Kidney tubule cell (primary cell): ENCODE measurements around the gene PER3.
"Not testable (repeated sequence)": the region's sequence is repeated elsewhere in the genome, so short reads cannot be mapped to it uniquely, and the experiment has no call there.

Experiments used
- DNase-seq: peaks from one replicate; pipeline ENCODE4 v3.0.0-alpha.2; 2018; ENCODE audit warnings: low spot score

The PER3 gene

GRCh38 chr1:7780976-7781375 is 3.1 kb upstream of the PER3 start:
- no peak for DNase-seq

DNA sequence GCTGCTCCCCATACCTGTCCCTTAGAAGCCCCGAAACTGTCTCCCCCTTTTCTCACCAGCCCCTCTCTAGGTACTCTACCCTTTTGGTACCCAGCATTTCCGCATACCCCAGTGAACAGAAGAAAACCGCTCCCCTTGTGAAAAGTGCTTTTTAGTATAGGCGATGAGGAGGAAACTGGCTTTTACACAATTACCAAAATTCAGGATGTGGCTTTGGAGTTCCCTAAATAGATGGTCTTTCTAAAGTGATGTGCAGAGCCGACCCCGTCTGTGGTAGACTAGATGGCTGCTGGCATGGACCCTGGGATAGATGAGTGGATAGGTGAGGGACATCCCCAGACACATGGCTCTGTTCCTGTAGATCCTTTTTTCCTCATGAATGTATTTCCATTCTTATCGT is 2.6 kb upstream of the PER3 start:
- no peak for DNase-seq

- no peak for DNase-seq
These were observed 2.1 kb upstream of the PER3 start for GRCh38 chr1:7781923-7782495.

DNA sequence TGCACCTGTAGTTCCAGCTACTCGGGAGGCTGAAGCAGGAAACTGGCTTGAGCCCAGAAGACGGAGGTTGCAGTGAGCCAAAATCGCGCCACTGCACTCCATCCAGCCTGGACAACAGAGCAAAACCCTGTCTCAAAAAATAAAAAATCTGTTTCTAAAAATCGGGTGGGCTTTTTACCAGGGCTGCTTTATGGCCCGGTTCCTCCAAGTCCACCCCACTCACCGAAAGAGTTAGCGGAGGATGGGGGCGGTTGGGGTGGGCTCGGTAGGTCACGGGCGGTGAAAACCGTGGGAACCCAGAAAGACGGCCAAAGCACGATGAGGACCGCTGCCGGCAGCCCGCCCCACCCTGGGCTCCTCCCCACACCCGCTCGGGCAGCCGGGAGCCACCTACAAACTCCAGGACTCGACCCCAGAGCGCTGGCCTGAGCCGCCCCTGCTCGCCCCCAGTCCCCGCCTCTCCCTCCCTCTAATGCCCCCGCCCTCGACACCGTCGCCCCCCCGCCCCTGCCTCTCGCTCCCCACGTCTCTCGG is 846 bp upstream of the PER3 start:
- peak; percentile 57 for DNase-seq

DNA sequence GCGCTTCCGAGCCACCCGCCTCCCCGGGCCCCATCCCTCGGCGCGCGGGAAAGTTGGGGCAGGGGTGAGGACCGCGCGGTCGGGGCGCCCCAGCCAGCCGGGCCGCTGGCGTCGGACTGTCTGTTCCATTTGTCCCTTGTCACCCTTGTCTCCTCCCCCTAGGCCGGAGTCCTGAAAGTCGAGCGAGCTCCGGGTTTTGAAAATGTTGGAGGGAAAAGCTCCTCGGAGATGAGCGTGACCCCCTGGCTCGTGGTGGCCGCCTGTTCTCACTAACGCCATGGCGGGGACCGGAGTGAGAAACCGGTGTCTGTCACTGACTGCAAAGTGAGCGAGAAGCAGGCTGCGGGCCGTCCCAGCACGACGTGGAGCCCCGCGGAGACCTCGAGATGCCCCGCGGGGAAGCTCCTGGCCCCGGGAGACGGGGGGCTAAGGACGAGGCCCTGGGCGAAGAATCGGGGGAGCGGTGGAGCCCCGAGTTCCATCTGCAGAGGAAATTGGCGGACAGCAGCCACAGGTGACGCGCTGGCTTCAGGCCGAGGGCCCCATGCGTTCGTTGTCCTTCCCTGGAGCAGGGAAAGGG is 491 bp downstream of the PER3 start:
- peak; percentile 19 for DNase-seq

DNA sequence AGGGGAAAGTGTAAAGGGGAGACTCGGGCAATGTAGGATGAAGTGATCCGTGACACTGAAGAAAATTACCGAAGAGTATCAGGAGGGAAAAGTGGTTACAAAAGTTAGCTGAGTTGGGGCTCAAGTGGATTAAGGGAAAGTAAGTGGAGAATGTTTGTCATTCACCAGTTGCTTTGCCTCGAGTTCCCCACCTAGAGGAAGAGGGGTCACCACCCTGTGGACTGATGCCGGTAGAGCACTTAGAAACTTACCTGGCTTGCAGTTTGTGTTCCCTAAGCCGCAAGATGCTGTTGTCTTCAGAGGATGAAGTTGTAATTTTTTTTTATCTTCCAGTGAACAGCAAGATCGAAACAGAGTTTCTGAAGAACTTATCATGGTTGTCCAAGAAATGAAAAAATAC is 1.0 kb downstream of the PER3 start:
- no peak for DNase-seq

GRCh38 chr1:7786795-7787194 is 2.7 kb downstream of the PER3 start:
- DNase-seq: no peak

DNA sequence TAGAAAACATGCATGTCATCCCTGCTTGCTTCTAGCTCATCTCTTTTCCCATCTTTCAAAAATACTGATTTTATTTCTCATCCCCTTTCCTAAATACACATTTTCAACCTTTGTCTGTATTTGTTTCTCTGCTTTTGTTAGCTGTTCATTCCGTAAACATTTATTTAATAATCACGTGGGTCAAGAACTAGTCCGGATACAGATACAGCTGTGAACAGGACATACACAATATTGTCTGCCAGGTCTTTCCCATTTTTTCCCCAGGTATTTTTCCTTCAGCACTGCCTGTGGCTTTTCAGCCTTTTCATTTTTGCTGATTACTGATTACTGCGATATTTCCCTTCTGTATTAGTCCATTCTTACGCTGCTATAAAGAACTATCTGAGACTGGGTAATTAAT is 5.7 kb downstream of the PER3 start:
- no peak for DNase-seq

- DNase-seq: not testable (repeated sequence)
These were observed 6.9 kb downstream of the PER3 start for GRCh38 chr1:7791027-7791426.

- no peak for DNase-seq
These were observed 11.3 kb downstream of the PER3 start for GRCh38 chr1:7795406-7795805.

GRCh38 chr1:7805460-7805859 is 21.4 kb downstream of the PER3 start:
- DNase-seq: no peak

GRCh38 chr1:7808253-7808844 is 24.3 kb downstream of the PER3 start:
- DNase-seq: peak; percentile 39

DNA sequence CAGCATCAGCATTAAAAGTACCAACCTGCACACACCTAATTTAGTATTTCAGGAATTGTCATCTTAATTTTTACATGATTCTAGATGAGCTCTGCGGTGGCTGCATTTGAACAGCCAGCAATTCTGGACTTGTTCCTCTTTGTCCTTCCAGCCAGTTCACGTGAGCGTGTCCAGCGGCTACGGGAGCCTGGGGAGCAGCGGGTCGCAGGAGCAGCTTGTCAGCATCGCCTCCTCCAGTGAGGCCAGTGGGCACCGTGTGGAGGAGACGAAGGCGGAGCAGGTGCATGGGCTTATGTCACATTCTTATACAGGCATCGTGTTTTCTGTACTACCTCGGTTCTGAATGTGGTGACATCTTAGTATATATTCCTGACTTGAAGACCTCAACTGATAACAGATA is 25.7 kb downstream of the PER3 start:
- no peak for DNase-seq

GRCh38 chr1:7810395-7810794 is 26.3 kb downstream of the PER3 start:
- DNase-seq: peak; percentile 68

- DNase-seq: no peak
These were observed 27.4 kb downstream of the PER3 start for GRCh38 chr1:7811476-7811875.

- DNase-seq: no peak
These were observed 29.7 kb downstream of the PER3 start for GRCh38 chr1:7813677-7814373.

GRCh38 chr1:7821282-7821681 is 37.2 kb downstream of the PER3 start:
- DNase-seq: no peak

DNA sequence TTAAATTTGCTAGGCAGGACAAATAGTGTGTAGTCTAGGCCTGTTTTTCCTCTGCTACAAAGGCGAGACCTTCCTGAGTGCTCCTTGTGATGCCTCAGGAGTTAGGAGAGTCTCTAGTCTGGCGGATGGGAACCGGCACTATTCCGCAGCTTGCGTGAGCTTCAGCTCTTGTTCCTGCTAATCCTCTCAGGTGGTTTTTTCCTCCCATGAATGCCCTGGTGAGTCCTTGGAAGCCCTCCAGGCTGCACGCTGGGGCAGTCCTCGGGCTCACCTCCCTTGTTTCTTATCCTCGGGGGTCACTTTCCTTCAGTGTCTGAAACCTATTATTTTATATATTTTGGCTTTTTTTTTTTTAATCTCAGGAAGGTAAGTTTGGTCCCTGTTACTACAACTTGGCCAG is 40.6 kb downstream of the PER3 start:
- DNase-seq: no peak

- no peak for DNase-seq
These were observed 42.3 kb downstream of the PER3 start for GRCh38 chr1:7826363-7826762.

GRCh38 chr1:7827126-7827955 is 43.2 kb downstream of the PER3 start:
- DNase-seq: no peak

DNA sequence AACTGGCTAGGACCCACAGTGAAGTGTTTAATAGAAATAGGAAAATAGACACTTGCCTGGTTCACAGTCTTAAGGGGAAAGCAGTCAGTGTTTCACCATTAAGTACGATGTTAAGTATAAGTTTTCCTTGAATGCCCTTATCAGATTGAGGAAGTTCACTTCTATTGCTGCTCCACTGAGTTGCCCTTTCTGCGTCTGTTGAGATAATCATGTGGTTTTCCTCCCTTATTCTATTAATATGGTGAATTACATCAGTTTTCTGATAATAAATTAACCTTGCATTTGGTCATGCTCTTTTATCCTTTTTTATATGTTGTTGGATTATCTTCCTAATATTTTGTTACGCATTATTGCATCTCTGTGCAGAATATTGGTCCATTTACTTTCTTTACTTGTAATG is 47.4 kb downstream of the PER3 start:
- no peak for DNase-seq

DNA sequence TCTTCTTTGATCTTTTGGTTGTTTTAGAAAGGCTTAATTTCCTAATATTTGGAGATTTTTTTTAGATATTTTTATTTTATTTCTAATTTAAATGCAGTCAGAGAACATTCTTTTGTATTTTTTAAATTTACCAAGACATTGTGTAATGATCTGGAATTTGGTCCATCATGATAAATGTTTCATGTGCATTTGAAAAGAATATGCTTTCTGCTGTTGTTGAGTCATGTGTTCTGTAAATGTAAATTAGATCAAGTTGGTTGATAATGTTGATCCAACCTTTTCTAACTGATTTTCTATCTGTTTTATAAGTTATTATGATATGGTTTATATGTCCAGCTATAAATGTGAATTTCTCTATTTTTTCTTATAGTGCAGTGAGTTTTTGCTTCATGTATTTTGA is 48.9 kb downstream of the PER3 start:
- DNase-seq: no peak
